GM12878 (cell line): ENCODE results near the gene CASP10. TPM values are rescaled to one million over a fixed set of nuclear protein-coding genes. Genes with fewer than 3 reads are reported as not detected.

Source experiments
- ATAC-seq: fragments of 200-7000 bp; cut with Tn5 transposase; 3 replicates; pipeline ENCODE4 v1.9.1; 2020; ENCODE audit warnings: mild to moderate bottlenecking, moderate library complexity
- BruUV-seq: library from RNA; stranded (reverse); fragments of 400-500 nt; replicated peaks from 2 replicates; lab custom pipeline; 2021; lab: Mats Ljungman, UMichigan
- CTCF ChIA-PET: fragments of 300-600 bp; sonication (Branson Sonifier 250); formaldehyde crosslinking; extraction: SDS; loops from one replicate; lab custom pipeline; 2021; ENCODE audit warnings: inconsistent platforms; lab: Yijun Ruan, JAX
- POLR2A ChIA-PET: fragments of 350-600 bp; formaldehyde crosslinking; extraction: SDS; loops from one replicate; lab custom pipeline; 2021; ENCODE audit warnings: inconsistent platforms; lab: Charles Lee
- RAD21 ChIA-PET: fragments of 300-600 bp; sonication (Branson Sonifier 250); formaldehyde crosslinking; loops from one replicate; lab custom pipeline; 2023; ENCODE audit warnings: antibody characterized with exemption; ENCODE audit not compliant: unreplicated experiment; lab: Charles Lee
- SMC1A ChIA-PET: fragments of 300-600 bp; sonication (Branson Sonifier 250); formaldehyde crosslinking; loops from one replicate; lab custom pipeline; 2023; ENCODE audit not compliant: unreplicated experiment, uncharacterized antibody; lab: Charles Lee
- DNase-seq: peaks from one replicate; pipeline ENCODE4 v3.0.0-alpha.2; 2011; ENCODE audit warnings: low read depth, low spot score
- FAIRE-seq: peaks from 3 replicates; lab custom pipeline; 2011; peaks lifted over from hg19 to GRCh38; lab: Jason Lieb, UNC
- H2AFZ ChIP-seq: 2 replicates; pipeline ENCODE4 v1.6.0; 2011; ENCODE audit warnings: low read depth, low read length, control low read depth; ENCODE audit not compliant: control insufficient read depth
- H3K27ac ChIP-seq: 2 replicates; pipeline ENCODE4 v1.5.1; 2011; ENCODE audit warnings: control low read depth; ENCODE audit not compliant: control insufficient read depth, insufficient read depth
- H3K27me3 ChIP-seq, 2 experiments: replicated peaks in 1 of 2; 2 replicates each; pipeline versions ENCODE4 v1.6.0 to v1.6.1; 2011; ENCODE audit warnings: low read length in 1 of 2; ENCODE audit not compliant: control insufficient read depth in 2 of 2, insufficient read depth in 2 of 2
- H3K36me3 ChIP-seq, 2 experiments: 2 replicates each; pipeline ENCODE4 v1.5.1; 2011; ENCODE audit warnings: low read length in 1 of 2; ENCODE audit not compliant: control insufficient read depth in 2 of 2, insufficient read depth in 2 of 2
- H3K4me1 ChIP-seq: 2 replicates; pipeline ENCODE4 v1.6.1; 2011; ENCODE audit warnings: mild to moderate bottlenecking, low read length, moderate library complexity, mixed read lengths; ENCODE audit not compliant: control insufficient read depth, insufficient read depth
- H3K4me2 ChIP-seq: 2 replicates; pipeline ENCODE4 v1.6.0; 2011; ENCODE audit warnings: control low read depth; ENCODE audit not compliant: control insufficient read depth, insufficient read depth
- H3K4me3 ChIP-seq: fragments of 200-600 bp; sonication (generic); 2 replicates; pipeline ENCODE4 v1.5.1; 2016
- H3K79me2 ChIP-seq: 2 replicates; pipeline ENCODE4 v1.6.0; 2011; ENCODE audit warnings: low read length; ENCODE audit not compliant: control insufficient read depth, insufficient read depth
- H3K9ac ChIP-seq: 2 replicates; pipeline ENCODE4 v1.8.0; 2011; ENCODE audit warnings: low read length, control low read depth, mixed read lengths; ENCODE audit not compliant: control insufficient read depth, insufficient read depth
- H3K9me3 ChIP-seq: replicated peaks from 3 replicates; pipeline ENCODE4 v1.5.1; 2011; ENCODE audit warnings: mild to moderate bottlenecking, low read length; ENCODE audit not compliant: control insufficient read depth, insufficient read depth
- H4K20me1 ChIP-seq: 2 replicates; pipeline ENCODE4 v1.6.0; 2011; ENCODE audit not compliant: control insufficient read depth, insufficient read depth
- BHLHE40 ChIP-seq, 2 experiments: fragments of 450-650 bp in 1 of 2; IDR thresholded peaks; 2 replicates each; pipeline ENCODE4 v1.6.1; 2011 to 2017; ENCODE audit warnings: low read depth in 2 of 2, borderline replicate concordance in 1 of 2, improper control_type of control experiment in 1 of 2, low read length in 1 of 2, mild to moderate bottlenecking in 1 of 2
- CBX3 ChIP-seq: fragments of 200-600 bp; sonication (generic); IDR thresholded peaks from 2 replicates; pipeline ENCODE4 v1.6.1; 2016; ENCODE audit warnings: low read depth, borderline replicate concordance
- IRF4 ChIP-seq: IDR thresholded peaks from 2 replicates; pipeline ENCODE4 v1.6.1; 2011; ENCODE audit warnings: low read depth, low read length
- NR2C1 ChIP-seq: fragments of 450-650 bp; IDR thresholded peaks from 2 replicates; pipeline ENCODE4 v1.6.1; 2017; ENCODE audit warnings: antibody characterized with exemption, mild to moderate bottlenecking, moderate library complexity
- NR2F1 ChIP-seq: fragments of 450-650 bp; conservative IDR thresholded peaks from 2 replicates; pipeline ENCODE4 v1.6.1; 2017; ENCODE audit warnings: mild to moderate bottlenecking
- NRF1 ChIP-seq: conservative IDR thresholded peaks from 2 replicates; pipeline ENCODE4 v1.6.1; 2011; ENCODE audit warnings: mild to moderate bottlenecking, low read depth, low read length, improper control_type of control experiment
- PAX8 ChIP-seq: fragments of 450-650 bp; IDR thresholded peaks from 2 replicates; pipeline ENCODE4 v1.6.1; 2017; ENCODE audit warnings: mild to moderate bottlenecking, moderate library complexity
- RB1 ChIP-seq: fragments of 450-650 bp; formaldehyde crosslinking; IDR thresholded peaks from 2 replicates; pipeline ENCODE4 v1.6.1; 2017; ENCODE audit warnings: mild to moderate bottlenecking, borderline replicate concordance
- SMAD5 ChIP-seq: IDR thresholded peaks from 2 replicates; pipeline ENCODE4 v1.6.1; 2016; ENCODE audit warnings: antibody characterized with exemption, low read depth
- SPI1 ChIP-seq: IDR thresholded peaks from 2 replicates; pipeline ENCODE4 v1.6.1; 2011; ENCODE audit warnings: low read depth, mild to moderate bottlenecking, low read length, moderate library complexity, borderline replicate concordance; ENCODE audit not compliant: insufficient read depth
- SRF ChIP-seq, 2 experiments: IDR thresholded peaks; 2 replicates each; pipeline ENCODE4 v1.6.1; 2011; ENCODE audit warnings: low read depth in 2 of 2, low read length in 2 of 2, mild to moderate bottlenecking in 1 of 2, moderate library complexity in 1 of 2
- ZNF592 ChIP-seq: fragments of 450-650 bp; IDR thresholded peaks from 2 replicates; pipeline ENCODE4 v1.6.1; 2017; ENCODE audit warnings: mild to moderate bottlenecking, moderate library complexity
- WGBS: methylation state at CpG from one replicate; pipeline ENCODE4 v1.1.6; 2016; ENCODE audit warnings: low lambda C conversion rate; ENCODE audit not compliant: insufficient replicate concordance, insufficient coverage; ENCODE audit errors: missing lambda C conversion rate; 5-methylcytosine and 5-hydroxymethylcytosine counted together
- in situ Hi-C: fragments of 300-500 bp; cut with MboI; formaldehyde crosslinking; loops from 9 replicates; pipeline ENCODE4 v1.14.3; 2018; ENCODE audit warnings: mixed read lengths
- intact Hi-C: fragments of 100-400 bp; cut with micrococcal nuclease; formaldehyde crosslinking; loops from one replicate; pipeline ENCODE4 v1.14.2; 2022; ENCODE audit not compliant: unreplicated experiment
- polyA plus RNA-seq, 11 experiments: library from polyadenylated mRNA; depleted of rRNA in 4 of 11; unstranded in 6 of 11; stranded (reverse) in 5 of 11; fragments of >200 nt; fragmentation: Nextera tagmentation in 4 of 11; fragmentation: Illumina TruSeq in 1 of 11; extraction: Ambion mirVana in 4 of 11; extraction: Trizol in 1 of 11; gene quantifications; 1 replicate in 1 of 11; 2 replicates in 10 of 11; pipeline versions ENCODE4 v1.2.1 to v1.2.3, GENCODE V29; 2011 to 2016; ENCODE audit warnings: inconsistent platforms in 2 of 11, missing spikeins in 2 of 11, low read depth in 1 of 11
- total RNA-seq, 4 experiments: library from RNA; depleted of rRNA in 3 of 4; stranded (reverse); fragments of >200 nt in 3 of 4; fragmentation: Illumina TruSeq in 1 of 4; extraction: Trizol in 1 of 4; gene quantifications; 2 replicates each; pipeline versions ENCODE4 v1.2.1 to v1.2.3, GENCODE V29; 2013 to 2021

The CASP10 gene
- total and polyA plus RNA-seq, 10 of the 15 experiments (the other 5 are each of a cell fraction or from before 2014, with no cell fraction given) = 7.2 to 14.1 (median 10.8) TPM

- WGBS = 49% methylated on average over 4 of the region's 4 CpGs
- Histone ChIP-seq H2AFZ (no peak overlapping the region), H3K4me1 (no peaks in the 10 kb centered on the region), H3K4me2 (no peak overlapping the region), H3K4me3 (no peak overlapping the region), H3K9ac (no peak overlapping the region; the same call in 1 of the 2 replicates), H4K20me1 (no peaks in the 10 kb centered on the region), H3K27ac (no peak overlapping the region), H3K36me3 (no peaks in the 10 kb centered on the region), H3K9me3 (no peaks in the 10 kb centered on the region), H3K27me3 (no peaks in the 10 kb centered on the region; a peak in 2 of 4 replicates), H3K79me2 (no peaks in the 10 kb centered on the region; the same call in 1 of the 2 replicates)
- in situ Hi-C loops (loop anchor here (5.0 kb wide), 2 partner anchors 41 to 176 kb away; no protein-coding TSS in a partner anchor), intact Hi-C loops (no loop called here)
- SMC1A ChIA-PET = interaction anchor here (0.5 to 2.3 kb wide), 13 partner anchors 8 to 1201 kb away, joined by 3 to 46 read pairs (median 3); no protein-coding TSS in a partner anchor
- no peak for DNase-seq
- CTCF ChIA-PET = interaction anchor here (0.9 to 5.0 kb wide), 8 partner anchors 8 to 179 kb away, joined by 3 to 52 read pairs (median 4); no protein-coding TSS in a partner anchor
- POLR2A ChIA-PET = interaction anchor here (1.1 kb wide), 3 partner anchors 8 to 48 kb away, joined by 3 to 5 read pairs (median 3); no protein-coding TSS in a partner anchor
- BruUV-seq = no TSS peak
- ATAC-seq = 0 out of 3 replicates have a peak, but pooled peaks have one; percentile 13
- RAD21 ChIA-PET = interaction anchor here (0.5 to 3.2 kb wide), 7 partner anchors 8 to 96 kb away, joined by 3 to 42 read pairs (median 4); no protein-coding TSS in a partner anchor
- no peak for FAIRE-seq
- TF ChIP-seq PAX8 = no peak
- TF ChIP-seq SRF (IDR thresholded peaks at IDR 0.05; ENCODE audit: low read depth in 2 of 2, low read length in 2 of 2) = no peak
- TF ChIP-seq SPI1 = peak; percentile 80; the same call in 1 of the 2 replicates
These were observed 2.9 kb downstream of the CASP10 start for GRCh38 chr2:201185863-201186262.

GRCh38 chr2:201186982-201187381 lies 4.0 kb downstream of the CASP10 start:
- no peak overlapping the region for H3K27ac ChIP-seq
- H3K4me1 ChIP-seq = no peaks in the 10 kb centered on the region
- intact Hi-C loops = no loop called here
- no peak overlapping the region for H2AFZ ChIP-seq
- no peak for DNase-seq
- ATAC-seq = no peak
- H3K79me2 ChIP-seq = no peaks in the 10 kb centered on the region; the same call in 1 of the 2 replicates
- H3K9me3 ChIP-seq = no peaks in the 10 kb centered on the region
- ChIA-PET POLR2A (no interaction called here), RAD21 (interaction anchor here (2.1 to 3.2 kb wide), 2 partner anchors 9 to 46 kb away, joined by 4 to 42 read pairs; no protein-coding TSS in a partner anchor), CTCF (interaction anchor here (5.0 kb wide), 1 partner anchor 46 kb away, joined by 52 read pairs; no protein-coding TSS in a partner anchor), SMC1A (interaction anchor here (2.3 kb wide), 1 partner anchor 46 kb away, joined by 46 read pairs; no protein-coding TSS in a partner anchor)
- no peak overlapping the region for H3K4me3 ChIP-seq
- no peak overlapping the region for H3K4me2 ChIP-seq
- H4K20me1 ChIP-seq = no peaks in the 10 kb centered on the region
- in situ Hi-C loops = loop anchor here (5.0 kb wide), 2 partner anchors 40 to 175 kb away; no protein-coding TSS in a partner anchor
- H3K27me3 ChIP-seq = no peaks in the 10 kb centered on the region; a peak in 2 of 4 replicates
- BruUV-seq = no TSS peak
- 91% methylated on average over 5 of the region's 5 CpGs for WGBS
- H3K9ac ChIP-seq = no peak overlapping the region
- no peaks in the 10 kb centered on the region for H3K36me3 ChIP-seq
- no peak for FAIRE-seq
- TF ChIP-seq CBX3 = no peak
- no peak for TF ChIP-seq SMAD5
- no peak for TF ChIP-seq IRF4
- TF ChIP-seq ZNF592 = no peak
- TF ChIP-seq BHLHE40 (IDR thresholded peaks at IDR 0.05; ENCODE audit: borderline replicate concordance in 1 of 2, low read depth in 2 of 2, low read length in 1 of 2) = no peak
- no peak for TF ChIP-seq NR2F1
- TF ChIP-seq RB1 = no peak
- TF ChIP-seq NR2C1 = no peak
- TF ChIP-seq NRF1 = no peak
